ENCODE measurements around the gene MFN2. TPM values are rescaled to one million over a fixed set of nuclear protein-coding genes. Genes with fewer than 3 reads are reported as not detected.

The MFN2 gene
- total RNA-seq, 1 donor from 2014 or later = 663 TPM

- no peak overlapping the region for H3K4me3 ChIP-seq
- H3K27ac ChIP-seq (replicated peaks) = no peak overlapping the region
- peaks cover 20% of the 10 kb centered on the region for H3K27me3 ChIP-seq (ENCODE audit: low read depth)
- H3K4me1 ChIP-seq = peaks cover 23% of the 10 kb centered on the region
- H3K9me3 ChIP-seq (replicated peaks) = peaks cover 8% of the 10 kb centered on the region
- intact Hi-C loops (cut with micrococcal nuclease) = no loop called here
- TF ChIP-seq CTCF (IDR thresholded peaks at IDR 0.05; ENCODE audit: borderline replicate concordance) = no peak
- DNase-seq = no peak
- no peaks in the 10 kb centered on the region for H3K36me3 ChIP-seq
These were observed 76.1 kb downstream of the MFN2 start for GRCh38 chr1:12056331-12056841.

- no peak for DNase-seq
- H3K4me1 ChIP-seq = peaks cover 13% of the 10 kb centered on the region
- H3K27ac ChIP-seq (replicated peaks) = no peak overlapping the region
- no peak overlapping the region for H3K4me3 ChIP-seq
- peaks cover 28% of the 10 kb centered on the region for H3K27me3 ChIP-seq (ENCODE audit: low read depth)
- peaks cover 8% of the 10 kb centered on the region for H3K9me3 ChIP-seq (replicated peaks)
- intact Hi-C loops (cut with micrococcal nuclease) = no loop called here
- TF ChIP-seq CTCF (IDR thresholded peaks at IDR 0.05; ENCODE audit: borderline replicate concordance) = no peak
- H3K36me3 ChIP-seq = no peaks in the 10 kb centered on the region
These were observed 77.1 kb downstream of the MFN2 start for GRCh38 chr1:12057382-12057781.

- intact Hi-C loops (cut with micrococcal nuclease) = no loop called here
- no peak for TF ChIP-seq CTCF (IDR thresholded peaks at IDR 0.05; ENCODE audit: borderline replicate concordance)
- Histone ChIP-seq H3K4me3 (no peak overlapping the region), H3K27ac (replicated peaks) (no peak overlapping the region), H3K36me3 (no peaks in the 10 kb centered on the region), H3K9me3 (replicated peaks) (peaks cover 8% of the 10 kb centered on the region), H3K27me3 (ENCODE audit: low read depth) (peaks cover 32% of the 10 kb centered on the region), H3K4me1 (peaks cover 7% of the 10 kb centered on the region)
- no peak for DNase-seq
These were observed 77.9 kb downstream of the MFN2 start for GRCh38 chr1:12057940-12058687.

GRCh38 chr1:12059226-12059625, 79.0 kb downstream of the MFN2 start:
- Histone ChIP-seq H3K36me3 (no peaks in the 10 kb centered on the region), H3K27me3 (ENCODE audit: low read depth) (peaks cover 43% of the 10 kb centered on the region), H3K4me1 (peaks cover 9% of the 10 kb centered on the region), H3K27ac (replicated peaks) (no peak overlapping the region), H3K9me3 (replicated peaks) (peaks cover 8% of the 10 kb centered on the region), H3K4me3 (no peak overlapping the region)
- intact Hi-C loops (cut with micrococcal nuclease) = no loop called here
- DNase-seq = no peak
- no peak for TF ChIP-seq CTCF (IDR thresholded peaks at IDR 0.05; ENCODE audit: borderline replicate concordance)

- Histone ChIP-seq H3K27me3 (ENCODE audit: low read depth) (peaks cover 50% of the 10 kb centered on the region), H3K4me3 (no peak overlapping the region), H3K9me3 (replicated peaks) (peaks cover 8% of the 10 kb centered on the region), H3K4me1 (peaks cover 9% of the 10 kb centered on the region), H3K36me3 (no peaks in the 10 kb centered on the region), H3K27ac (replicated peaks) (no peak overlapping the region)
- intact Hi-C loops (cut with micrococcal nuclease) = no loop called here
- TF ChIP-seq CTCF (IDR thresholded peaks at IDR 0.05; ENCODE audit: borderline replicate concordance) = no peak
- no peak for DNase-seq
These were observed 79.6 kb downstream of the MFN2 start for GRCh38 chr1:12059722-12060464.
